NCI-H128 (cell line): ENCODE data around the gene MGA.

Experiments used
- DNase-seq: peaks from one replicate; lab custom pipeline; 2025; ENCODE audit not compliant: unreplicated experiment; lab: John Stamatoyannopoulos, UW

Gene MGA

GRCh38 chr15:41656188-41656587, 4.0 kb upstream of the MGA start:
- no peak for DNase-seq

GRCh38 chr15:41658689-41659088, 1.5 kb upstream of the MGA start:
- DNase-seq, result no peak

- no peak for DNase-seq
These were observed 1.0 kb upstream of the MGA start for GRCh38 chr15:41659190-41659589.

GRCh38 chr15:41659855-41660234, 360 bp upstream of the MGA start:
- no peak for DNase-seq

- no peak for DNase-seq
These were observed 893 bp downstream of the MGA start for GRCh38 chr15:41661078-41661517.

- DNase-seq, result no peak
These were observed 1.5 kb downstream of the MGA start for GRCh38 chr15:41661518-41662225.

GRCh38 chr15:41666353-41666920, 6.2 kb downstream of the MGA start:
- DNase-seq, result no peak

- no peak for DNase-seq
These were observed 9.5 kb downstream of the MGA start for GRCh38 chr15:41669701-41670100.

- DNase-seq, result no peak
These were observed 11.7 kb downstream of the MGA start for GRCh38 chr15:41671656-41672648.

- DNase-seq, result no peak
These were observed 15.1 kb downstream of the MGA start for GRCh38 chr15:41675337-41675736.

- no peak for DNase-seq
These were observed 18.5 kb downstream of the MGA start for GRCh38 chr15:41678742-41679141.

- DNase-seq, result no peak
These were observed 23.8 kb downstream of the MGA start for GRCh38 chr15:41683955-41684354.

- no peak for DNase-seq
These were observed 28.5 kb downstream of the MGA start for GRCh38 chr15:41688671-41689070.

GRCh38 chr15:41689083-41689482, 28.9 kb downstream of the MGA start:
- no peak for DNase-seq

- DNase-seq, result no peak
These were observed 29.6 kb downstream of the MGA start for GRCh38 chr15:41689834-41690233.

GRCh38 chr15:41690636-41691035, 30.4 kb downstream of the MGA start:
- no peak for DNase-seq

- no peak for DNase-seq
These were observed 31.3 kb downstream of the MGA start for GRCh38 chr15:41691471-41691870.

GRCh38 chr15:41692049-41692448, 31.8 kb downstream of the MGA start:
- no peak for DNase-seq

GRCh38 chr15:41693757-41694156, 33.6 kb downstream of the MGA start:
- no peak for DNase-seq

- no peak for DNase-seq
These were observed 35.7 kb downstream of the MGA start for GRCh38 chr15:41695750-41696436.

- no peak for DNase-seq
These were observed 38.6 kb downstream of the MGA start for GRCh38 chr15:41698779-41699178.
